Measurements from ENCODE around the gene ZNF664. TPM values are rescaled to one million over a fixed set of nuclear protein-coding genes. Genes with fewer than 3 reads are reported as not detected.

Gene ZNF664
- total and polyA plus RNA-seq, 2 of the 8 experiments (the other 6 are each of a cell fraction or from before 2014, with no cell fraction given) = 22.8 to 51.4 TPM

GRCh38 chr12:124041907-124042306 lies 68.9 kb downstream of the ZNF664 start:
- Histone ChIP-seq H3K23me2 (ENCODE audit: low read depth, low read length) (no peaks in the 10 kb centered on the region), H4K91ac (replicated peaks; ENCODE audit: insufficient read length, low read length) (no peak overlapping the region), H4K20me1 (replicated peaks in 1 of 2; ENCODE audit: control insufficient read depth in 1 of 2, insufficient read depth in 2 of 2, low read length in 2 of 2) (no peaks in the 10 kb centered on the region), H3K4me2 (ENCODE audit: insufficient read depth in 1 of 2, low read depth in 2 of 2, low read length in 2 of 2) (no peak overlapping the region), H3K9me3 (ENCODE audit: insufficient read depth in 2 of 2, low read depth in 1 of 2, low read length in 1 of 2) (peaks cover 0 to 5% of the 10 kb centered on the region in 2 experiments; a peak in 2 of 4 replicates), H4K8ac (ENCODE audit: extremely low read depth, insufficient read depth, low read length) (no peak overlapping the region), H2BK12ac (ENCODE audit: low read depth, low read length) (0 out of 2 replicates have a peak overlapping the region, but pooled peaks have one; percentile 71), H3K27ac (ENCODE audit: low read depth, low read length) (no peak overlapping the region), H2BK5ac (ENCODE audit: low read depth, low read length) (no peak overlapping the region; the same call in 1 of the 2 replicates), H2BK15ac (ENCODE audit: low read length) (no peak overlapping the region), H3K4me3 (ENCODE audit: extremely low read depth in 1 of 4, insufficient read depth in 2 of 4, low read depth in 3 of 4, low read length in 4 of 4) (no peak overlapping the region), H2BK120ac (replicated peaks; ENCODE audit: low read depth, low read length) (no peak overlapping the region), H3K23ac (ENCODE audit: insufficient read length) (no peak overlapping the region), H3K36me3 (ENCODE audit: control insufficient read depth in 2 of 4, insufficient read depth in 4 of 4, low read length in 3 of 4) (no peaks in the 10 kb centered on the region), H2AK5ac (ENCODE audit: low read depth, low read length) (no peak overlapping the region), H3K4me1 (replicated peaks in 1 of 4; ENCODE audit: control insufficient read depth in 3 of 4, insufficient read depth in 4 of 4, low read length in 3 of 4) (no peaks in the 10 kb centered on the region; a peak in 2 of 7 replicates), H2BK20ac (ENCODE audit: low read length) (no peak overlapping the region), H3K27me3 (replicated peaks in 1 of 4; ENCODE audit: control insufficient read depth in 3 of 4, extremely low read depth in 1 of 4, insufficient read depth in 3 of 4, low read length in 3 of 4) (no peaks in the 10 kb centered on the region), H3K79me2 (ENCODE audit: control insufficient read depth in 1 of 2, insufficient read depth in 2 of 2, low read length in 2 of 2) (no peaks in the 10 kb centered on the region), H3K56ac (replicated peaks; ENCODE audit: insufficient read length, low read depth, low read length) (no peak overlapping the region), H3K9ac (replicated peaks in 1 of 4; ENCODE audit: extremely low read depth in 1 of 4, low read depth in 3 of 4, low read length in 3 of 4) (no peak overlapping the region), H3K18ac (ENCODE audit: extremely low read depth, low read length) (no peak overlapping the region), H3K4ac (replicated peaks; ENCODE audit: insufficient read length, low read depth, low read length) (no peak overlapping the region), H4K5ac (ENCODE audit: insufficient read length, low read depth, low read length) (no peak overlapping the region), H2AFZ (ENCODE audit: low read length) (no peak overlapping the region), H3K79me1 (ENCODE audit: low read depth, low read length) (no peaks in the 10 kb centered on the region), H3K14ac (ENCODE audit: insufficient read length) (no peak overlapping the region)
- WGBS, 2 experiments (ENCODE audit: extremely low coverage in 1 of 2, insufficient coverage in 1 of 2, insufficient read length in 1 of 2, insufficient replicate concordance in 2 of 2, low coverage in 1 of 2, low lambda C conversion rate in 2 of 2, missing lambda C conversion rate in 1 of 2) = 94% methylated on average over 10 of the region's 10 CpGs; no CpG with 5 or more reads in 1 of the 2 experiments
- DNase-seq (ENCODE audit: low read depth in 1 of 2, low spot score in 2 of 2) (no peak), FAIRE-seq (no peak)
- ChIA-PET POLR2A (ENCODE audit: partially characterized antibody) (no interaction called here), CTCF (ENCODE audit: partially characterized antibody) (interaction anchor here (0.8 to 1.9 kb wide), 6 partner anchors 10 to 719 kb away, joined by 3 to 14 read pairs (median 4); no protein-coding TSS in a partner anchor)
- no peak for TF ChIP-seq RBBP5 (IDR thresholded peaks at IDR 0.05; ENCODE audit: borderline replicate concordance, low read depth, low read length)
- TF ChIP-seq RXRA (IDR thresholded peaks at IDR 0.05; ENCODE audit: insufficient read depth, low read depth, low read length) = no peak
- TF ChIP-seq RAD21 (IDR thresholded peaks at IDR 0.05 in 1 of 2, conservative IDR thresholded peaks at IDR 0.05 in 1 of 2; ENCODE audit: low read depth in 2 of 2, low read length in 2 of 2) = no peak
- no peak for TF ChIP-seq EGR1 (IDR thresholded peaks at IDR 0.05; ENCODE audit: borderline replicate concordance, low read depth, low read length)
- TF ChIP-seq SP4 (IDR thresholded peaks at IDR 0.05; ENCODE audit: low read length) = no peak
- TF ChIP-seq CHD1 (IDR thresholded peaks at IDR 0.05; ENCODE audit: low read depth, low read length) = no peak
- no peak for TF ChIP-seq BACH1 (IDR thresholded peaks at IDR 0.05; ENCODE audit: low read length)
- no peak for TF ChIP-seq CREB1 (IDR thresholded peaks at IDR 0.05)
- no peak for TF ChIP-seq TAF1 (IDR thresholded peaks at IDR 0.05; ENCODE audit: low read depth, low read length)
- no peak for TF ChIP-seq SP1 (IDR thresholded peaks at IDR 0.05; ENCODE audit: low read depth, low read length)
- no peak for TF ChIP-seq PHF8 (conservative IDR thresholded peaks at IDR 0.05; ENCODE audit: low read depth, low read length)
- TF ChIP-seq, protein P1, sequence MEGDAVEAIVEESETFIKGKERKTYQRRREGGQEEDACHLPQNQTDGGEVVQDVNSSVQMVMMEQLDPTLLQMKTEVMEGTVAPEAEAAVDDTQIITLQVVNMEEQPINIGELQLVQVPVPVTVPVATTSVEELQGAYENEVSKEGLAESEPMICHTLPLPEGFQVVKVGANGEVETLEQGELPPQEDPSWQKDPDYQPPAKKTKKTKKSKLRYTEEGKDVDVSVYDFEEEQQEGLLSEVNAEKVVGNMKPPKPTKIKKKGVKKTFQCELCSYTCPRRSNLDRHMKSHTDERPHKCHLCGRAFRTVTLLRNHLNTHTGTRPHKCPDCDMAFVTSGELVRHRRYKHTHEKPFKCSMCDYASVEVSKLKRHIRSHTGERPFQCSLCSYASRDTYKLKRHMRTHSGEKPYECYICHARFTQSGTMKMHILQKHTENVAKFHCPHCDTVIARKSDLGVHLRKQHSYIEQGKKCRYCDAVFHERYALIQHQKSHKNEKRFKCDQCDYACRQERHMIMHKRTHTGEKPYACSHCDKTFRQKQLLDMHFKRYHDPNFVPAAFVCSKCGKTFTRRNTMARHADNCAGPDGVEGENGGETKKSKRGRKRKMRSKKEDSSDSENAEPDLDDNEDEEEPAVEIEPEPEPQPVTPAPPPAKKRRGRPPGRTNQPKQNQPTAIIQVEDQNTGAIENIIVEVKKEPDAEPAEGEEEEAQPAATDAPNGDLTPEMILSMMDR (IDR thresholded peaks at IDR 0.05; ENCODE audit: control extremely low read depth in 1 of 3, insufficient read depth in 1 of 3, low read depth in 1 of 3, low read length in 3 of 3) = no peak
